HCT116 (cell line): ENCODE measurements around the gene KHDRBS2. TPM values are rescaled to one million over a fixed set of nuclear protein-coding genes. Genes with fewer than 3 reads are reported as not detected.

Experiments
- ATAC-seq: fragments of 200-7000 bp; cut with Tn5 transposase; 2 replicates; pipeline ENCODE4 v1.9.1; 2020; ENCODE audit warnings: mild to moderate bottlenecking, moderate library complexity
- BruUV-seq: library from RNA; stranded (reverse); fragments of 400-500 nt; replicated peaks from 2 replicates; lab custom pipeline; 2021; lab: Mats Ljungman, UMichigan
- CTCF ChIA-PET: fragments of 300-600 bp; sonication (Branson Sonifier 250); formaldehyde crosslinking; loops from one replicate; lab custom pipeline; 2021; ENCODE audit warnings: antibody characterized with exemption; lab: Charles Lee
- POLR2A ChIA-PET: fragments of 300-600, 350-600 bp; sonication (Branson Sonifier 250); formaldehyde crosslinking; loops from one replicate; lab custom pipeline; 2021; ENCODE audit warnings: antibody characterized with exemption; lab: Charles Lee
- RAD21 ChIA-PET, 2 experiments: fragments of 300-600 bp; sonication (Branson Sonifier 250); formaldehyde crosslinking; loops; one replicate each; lab custom pipeline; 2023; ENCODE audit warnings: low total read pairs in 2 of 2; ENCODE audit not compliant: uncharacterized antibody in 2 of 2, unreplicated experiment in 2 of 2, low non-redundant PET in 1 of 2; lab: Charles Lee
- DNase-seq: peaks from one replicate; pipeline ENCODE4 v3.0.0-alpha.2; 2010; ENCODE audit warnings: low read depth, low spot score
- H2AFZ ChIP-seq: fragments of 200-600 bp; shearing (Covaris generic), sonication (generic); 2 replicates; pipeline ENCODE4 v1.6.1; 2017; ENCODE audit warnings: low read depth, mixed run types, mixed read lengths, antibody characterized with exemption, low read length; ENCODE audit not compliant: poor library complexity, severe bottlenecking
- H3K27ac ChIP-seq: 2 replicates; pipeline ENCODE4 v1.5.1; 2012; ENCODE audit warnings: low read depth, low read length
- H3K27me3 ChIP-seq: fragments of 200-600 bp; sonication (generic); 2 replicates; pipeline ENCODE4 v1.6.1; 2016; ENCODE audit warnings: mixed run types, low read length, mixed read lengths; ENCODE audit not compliant: insufficient read depth
- H3K36me3 ChIP-seq, 2 experiments: fragments of 200-500 bp in 1 of 2; fragments of 200-600 bp in 1 of 2; sonication (Bioruptor generic) in 1 of 2; sonication (generic) in 1 of 2; 2 replicates each; pipeline versions ENCODE4 v1.5.1 to v1.6.1; 2014 to 2016; ENCODE audit warnings: low read length in 2 of 2, inconsistent platforms in 1 of 2, mixed read lengths in 1 of 2, mixed run types in 1 of 2; ENCODE audit not compliant: insufficient read depth in 2 of 2, control insufficient read depth in 1 of 2
- H3K4me1 ChIP-seq, 2 experiments: fragments of 200-600 bp in 1 of 2; sonication (generic) in 1 of 2; 2 replicates each; pipeline versions ENCODE4 v1.5.1 to v1.6.1; 2012 to 2017; ENCODE audit warnings: low read length in 2 of 2, inconsistent platforms in 1 of 2, mild to moderate bottlenecking in 1 of 2, mixed read lengths in 1 of 2, mixed run types in 1 of 2, moderate library complexity in 1 of 2; ENCODE audit not compliant: insufficient read depth in 2 of 2, control insufficient read depth in 1 of 2
- H3K4me2 ChIP-seq: fragments of 200-600 bp; sonication (generic); 2 replicates; pipeline ENCODE4 v1.6.1; 2017; ENCODE audit warnings: mixed run types, low read length, mixed read lengths
- H3K4me3 ChIP-seq, 2 experiments: fragments of 200-600 bp in 1 of 2; sonication (generic) in 1 of 2; replicated peaks in 1 of 2; 2 replicates each; pipeline ENCODE4 v1.5.1; 2011 to 2016; ENCODE audit warnings: low read length in 2 of 2, control low read depth in 1 of 2, low read depth in 1 of 2, mild to moderate bottlenecking in 1 of 2, mixed read lengths in 1 of 2, mixed run types in 1 of 2
- H3K79me2 ChIP-seq: fragments of 200-600 bp; sonication (generic); 2 replicates; pipeline ENCODE4 v1.6.1; 2017; ENCODE audit warnings: mild to moderate bottlenecking, mixed run types, low read length, moderate library complexity, mixed read lengths; ENCODE audit not compliant: insufficient read depth
- H3K9ac ChIP-seq: fragments of 200-600 bp; sonication (generic); 2 replicates; pipeline ENCODE4 v1.6.1; 2016; ENCODE audit warnings: low read length, mixed read lengths
- H3K9me2 ChIP-seq: fragments of 200-600 bp; sonication (generic), shearing (Covaris generic); 2 replicates; pipeline ENCODE4 v1.6.1; 2017; ENCODE audit warnings: mixed run types, mild to moderate bottlenecking, moderate library complexity; ENCODE audit not compliant: insufficient read depth
- H3K9me3 ChIP-seq, 2 experiments: fragments of 200-500 bp in 1 of 2; fragments of 200-600 bp in 1 of 2; sonication (Bioruptor generic) in 1 of 2; sonication (generic) in 1 of 2; 2 replicates each; pipeline ENCODE4 v1.6.1; 2014 to 2017; ENCODE audit warnings: low read length in 2 of 2, mixed read lengths in 2 of 2, inconsistent platforms in 1 of 2, low read depth in 1 of 2, mild to moderate bottlenecking in 1 of 2, mixed run types in 1 of 2, moderate library complexity in 1 of 2; ENCODE audit not compliant: control insufficient read depth in 1 of 2, insufficient read depth in 1 of 2
- H4K20me1 ChIP-seq: fragments of 200-600 bp; sonication (generic), shearing (Covaris generic); 2 replicates; pipeline ENCODE4 v1.6.1; 2017; ENCODE audit warnings: mixed run types, mild to moderate bottlenecking, moderate library complexity; ENCODE audit not compliant: insufficient read depth
- ATF3 ChIP-seq: IDR thresholded peaks from 2 replicates; pipeline ENCODE4 v1.6.1; 2012
- CEBPB ChIP-seq: IDR thresholded peaks from 2 replicates; pipeline ENCODE4 v1.6.1; 2012; ENCODE audit warnings: low read depth
- ELF1 ChIP-seq: IDR thresholded peaks from 2 replicates; pipeline ENCODE4 v1.6.1; 2012; ENCODE audit warnings: low read depth, borderline replicate concordance
- EZH2 ChIP-seq: fragments of 200-600 bp; sonication (generic); IDR thresholded peaks from 2 replicates; pipeline ENCODE4 v1.6.1; 2017; ENCODE audit warnings: antibody characterized with exemption, mixed run types
- EZH2phosphoT487 ChIP-seq: fragments of 200-600 bp; IDR thresholded peaks from 2 replicates; pipeline ENCODE4 v1.6.1; 2018; ENCODE audit warnings: antibody characterized with exemption, borderline replicate concordance
- JUND ChIP-seq: IDR thresholded peaks from 2 replicates; pipeline ENCODE4 v1.6.1; 2012
- POLR2A ChIP-seq: IDR thresholded peaks from 2 replicates; pipeline ENCODE4 v1.7.0; 2011; ENCODE audit warnings: borderline replicate concordance; ENCODE audit not compliant: insufficient read depth, insufficient read length; ENCODE audit errors: extremely low read depth
- POLR2AphosphoS5 ChIP-seq: IDR thresholded peaks from 2 replicates; pipeline ENCODE4 v1.6.1; 2011; ENCODE audit warnings: mild to moderate bottlenecking, low read depth, low read length, moderate library complexity
- SIN3A ChIP-seq: IDR thresholded peaks from 2 replicates; pipeline ENCODE4 v1.6.1; 2012; ENCODE audit warnings: low read depth
- SRF ChIP-seq: IDR thresholded peaks from 2 replicates; pipeline ENCODE4 v1.6.1; 2012; ENCODE audit warnings: low read depth
- TCF7L2 ChIP-seq: IDR thresholded peaks from 2 replicates; pipeline ENCODE4 v1.7.0; 2011; ENCODE audit warnings: borderline replicate concordance, inconsistent platforms; ENCODE audit not compliant: insufficient read depth, insufficient read length; ENCODE audit errors: extremely low read depth
- ZFX ChIP-seq: fragments of 450-650 bp; IDR thresholded peaks from 2 replicates; pipeline ENCODE4 v1.6.1; 2017
- ZNF274 ChIP-seq: fragments of 200-500 bp; sonication (Bioruptor generic); IDR thresholded peaks from 2 replicates; pipeline ENCODE4 v1.6.1; 2014; ENCODE audit warnings: mild to moderate bottlenecking, low read depth, low read length, inconsistent platforms
- intact Hi-C: fragments of 100-400 bp; cut with micrococcal nuclease; formaldehyde crosslinking; loops from 2 replicates; pipeline ENCODE4 v1.10.0; 2022
- total RNA-seq: library from RNA; stranded (reverse); gene quantifications from one replicate; pipeline ENCODE4 v1.2.1, GENCODE V29; 2021; ENCODE audit not compliant: unreplicated experiment
- TF ChIP-seq, protein P1 (sequence below): IDR thresholded peaks from 2 replicates; pipeline ENCODE4 v1.6.1; 2012; ENCODE audit warnings: low read depth

Gene KHDRBS2
- total RNA-seq, 1 experiment from 2014 or later, result not detected

DNA sequence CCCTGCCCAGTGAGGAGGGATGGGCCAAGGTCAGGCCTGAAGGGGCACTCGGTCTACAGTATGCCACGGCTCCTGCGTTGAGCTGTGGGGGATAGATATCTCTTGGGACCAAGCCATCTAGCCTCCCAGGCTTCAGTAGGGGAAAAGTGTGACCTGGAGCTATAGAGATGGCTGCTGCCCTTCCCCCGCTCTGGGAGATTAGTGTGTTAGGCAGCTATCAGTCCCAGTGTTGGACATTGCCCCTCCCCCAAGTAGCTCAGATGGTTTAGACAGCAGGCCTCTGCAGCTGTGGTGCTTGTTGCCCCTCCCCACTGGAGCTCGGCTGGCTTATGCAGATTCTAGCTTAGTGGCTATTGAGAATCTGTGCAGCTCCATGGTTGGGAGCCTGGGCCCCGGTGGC is 56.8 kb downstream of the KHDRBS2 start:
- H3K79me2 ChIP-seq, result no peaks in the 10 kb centered on the region
- no peak overlapping the region for H3K4me2 ChIP-seq
- CTCF ChIA-PET, result no interaction called here
- H3K27me3 ChIP-seq, result no peaks in the 10 kb centered on the region
- H3K4me1 ChIP-seq, result no peaks in the 10 kb centered on the region
- no peak for TF ChIP-seq EZH2
- no peak for TF ChIP-seq SIN3A
- TF ChIP-seq CEBPB, result no peak
- TF ChIP-seq JUND, result no peak
- no peak for TF ChIP-seq ATF3
- TF ChIP-seq, protein P1, sequence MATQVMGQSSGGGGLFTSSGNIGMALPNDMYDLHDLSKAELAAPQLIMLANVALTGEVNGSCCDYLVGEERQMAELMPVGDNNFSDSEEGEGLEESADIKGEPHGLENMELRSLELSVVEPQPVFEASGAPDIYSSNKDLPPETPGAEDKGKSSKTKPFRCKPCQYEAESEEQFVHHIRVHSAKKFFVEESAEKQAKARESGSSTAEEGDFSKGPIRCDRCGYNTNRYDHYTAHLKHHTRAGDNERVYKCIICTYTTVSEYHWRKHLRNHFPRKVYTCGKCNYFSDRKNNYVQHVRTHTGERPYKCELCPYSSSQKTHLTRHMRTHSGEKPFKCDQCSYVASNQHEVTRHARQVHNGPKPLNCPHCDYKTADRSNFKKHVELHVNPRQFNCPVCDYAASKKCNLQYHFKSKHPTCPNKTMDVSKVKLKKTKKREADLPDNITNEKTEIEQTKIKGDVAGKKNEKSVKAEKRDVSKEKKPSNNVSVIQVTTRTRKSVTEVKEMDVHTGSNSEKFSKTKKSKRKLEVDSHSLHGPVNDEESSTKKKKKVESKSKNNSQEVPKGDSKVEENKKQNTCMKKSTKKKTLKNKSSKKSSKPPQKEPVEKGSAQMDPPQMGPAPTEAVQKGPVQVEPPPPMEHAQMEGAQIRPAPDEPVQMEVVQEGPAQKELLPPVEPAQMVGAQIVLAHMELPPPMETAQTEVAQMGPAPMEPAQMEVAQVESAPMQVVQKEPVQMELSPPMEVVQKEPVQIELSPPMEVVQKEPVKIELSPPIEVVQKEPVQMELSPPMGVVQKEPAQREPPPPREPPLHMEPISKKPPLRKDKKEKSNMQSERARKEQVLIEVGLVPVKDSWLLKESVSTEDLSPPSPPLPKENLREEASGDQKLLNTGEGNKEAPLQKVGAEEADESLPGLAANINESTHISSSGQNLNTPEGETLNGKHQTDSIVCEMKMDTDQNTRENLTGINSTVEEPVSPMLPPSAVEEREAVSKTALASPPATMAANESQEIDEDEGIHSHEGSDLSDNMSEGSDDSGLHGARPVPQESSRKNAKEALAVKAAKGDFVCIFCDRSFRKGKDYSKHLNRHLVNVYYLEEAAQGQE, result no peak
- no peak for TF ChIP-seq SRF
- TF ChIP-seq ELF1, result no peak
- TF ChIP-seq EZH2phosphoT487, result no peak
- no peak for TF ChIP-seq POLR2A
- no peak for TF ChIP-seq POLR2AphosphoS5
- no peak for TF ChIP-seq TCF7L2
- TF ChIP-seq ZNF274, result no peak
- TF ChIP-seq ZFX, result no peak
- intact Hi-C loops, result no loop called here
- DNase-seq (no peak), ATAC-seq (no peak)
- no peak overlapping the region for H3K27ac ChIP-seq
- RAD21 ChIA-PET, result no interaction called here
- no peak overlapping the region for H3K9ac ChIP-seq
- POLR2A ChIA-PET, result no interaction called here
- no peak overlapping the region for H3K4me3 ChIP-seq
- no peaks in the 10 kb centered on the region for H4K20me1 ChIP-seq
- H3K36me3 ChIP-seq, result no peaks in the 10 kb centered on the region
- BruUV-seq, result no TSS peak
- no peak overlapping the region for H2AFZ ChIP-seq
- peaks cover 6 to 13% of the 10 kb centered on the region in 2 experiments; a peak in 2 of 4 replicates for H3K9me3 ChIP-seq
- H3K9me2 ChIP-seq, result no peaks in the 10 kb centered on the region
